ENCODE measurements around the gene ANAPC13. TPM values are rescaled to one million over a fixed set of nuclear protein-coding genes. Genes with fewer than 3 reads are reported as not detected.

ANAPC13 gene
- total and polyA plus RNA-seq, 2 of the 13 experiments (the other 11 are each of a cell fraction or from before 2014, with no cell fraction given) = 48.7 to 69.1 TPM

DNA sequence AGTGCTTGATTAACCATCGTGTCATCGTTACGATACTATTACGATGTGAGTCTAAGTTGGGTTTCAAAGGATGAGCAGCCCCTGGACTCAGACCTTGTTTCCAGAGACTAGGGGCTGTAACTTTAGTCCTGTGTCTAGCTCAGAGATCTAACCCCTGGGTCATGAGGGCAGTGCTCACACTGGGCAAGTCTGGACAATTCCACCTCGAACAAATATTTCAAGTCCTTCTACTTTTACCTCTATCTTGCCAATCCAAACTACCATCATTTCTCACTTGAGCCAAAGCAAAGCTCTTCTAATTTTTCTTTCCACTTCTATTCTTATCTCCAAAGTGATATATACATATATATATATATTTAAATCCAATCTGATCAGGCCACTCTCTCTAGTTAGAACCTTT lies 10.8 kb downstream of the ANAPC13 start:
- Histone ChIP-seq H3K79me2 (ENCODE audit: insufficient read depth, low read length) (no peaks in the 10 kb centered on the region), H3K36me3 (replicated peaks in 1 of 2; ENCODE audit: control insufficient read depth in 1 of 2, insufficient read depth in 2 of 2, low read length in 2 of 2) (peaks cover 0 to 31% of the 10 kb centered on the region in 2 experiments; a peak in 4 of 5 replicates), H2AFZ (ENCODE audit: low read length) (no peak overlapping the region), H3K4me3 (replicated peaks in 1 of 3; ENCODE audit: insufficient read depth in 1 of 3, low read depth in 2 of 3, low read length in 3 of 3) (no peak overlapping the region), H4K20me1 (ENCODE audit: insufficient read depth, low read length) (no peaks in the 10 kb centered on the region), H3K9ac (ENCODE audit: insufficient read depth, low read depth, low read length) (no peak overlapping the region), H3K27me3 (ENCODE audit: control insufficient read depth in 1 of 2, insufficient read depth in 2 of 2, low read length in 2 of 2) (no peaks in the 10 kb centered on the region), H3K9me3 (ENCODE audit: low read length) (no peaks in the 10 kb centered on the region), H3K4me1 (ENCODE audit: insufficient read depth, low read length) (peaks cover 30% of the 10 kb centered on the region), H3K4me2 (ENCODE audit: low read depth, low read length) (no peak overlapping the region), H3K27ac (ENCODE audit: extremely low read length, insufficient read depth, low read length) (no peak overlapping the region)
- TF ChIP-seq ZKSCAN5 (CRISPR knock-in tag; IDR thresholded peaks at IDR 0.05) (no peak), GTF2F1 (IDR thresholded peaks at IDR 0.05; ENCODE audit: low read length) (no peak), KDM5A (IDR thresholded peaks at IDR 0.05; ENCODE audit: borderline replicate concordance, low read length) (no peak), ARID2 (CRISPR knock-in tag; IDR thresholded peaks at IDR 0.05; ENCODE audit: borderline replicate concordance) (no peak), EED (CRISPR knock-in tag; IDR thresholded peaks at IDR 0.05) (no peak), SNRNP70 (IDR thresholded peaks at IDR 0.05; ENCODE audit: low read depth, low read length) (no peak), ZNF589 (CRISPR knock-in tag; conservative IDR thresholded peaks at IDR 0.05) (no peak), ZNF432 (CRISPR knock-in tag; IDR thresholded peaks at IDR 0.05; ENCODE audit: borderline replicate concordance) (no peak), ZNF501 (CRISPR knock-in tag; IDR thresholded peaks at IDR 0.05) (no peak), ZSCAN25 (CRISPR knock-in tag; IDR thresholded peaks at IDR 0.05) (no peak), ZNF260 (CRISPR knock-in tag; IDR thresholded peaks at IDR 0.05; ENCODE audit: borderline replicate concordance, low read depth) (no peak), NFYC (CRISPR knock-in tag; IDR thresholded peaks at IDR 0.05) (no peak), ZC3H4 (CRISPR knock-in tag; IDR thresholded peaks at IDR 0.05; ENCODE audit: borderline replicate concordance) (no peak), NRL (CRISPR knock-in tag; IDR thresholded peaks at IDR 0.05; ENCODE audit: borderline replicate concordance) (no peak), ZNF101 (CRISPR knock-in tag; IDR thresholded peaks at IDR 0.05; ENCODE audit: borderline replicate concordance, low read depth) (no peak), ZNF607 (CRISPR knock-in tag; IDR thresholded peaks at IDR 0.05; ENCODE audit: borderline replicate concordance) (no peak), POLR2A (IDR thresholded peaks at IDR 0.05; ENCODE audit: insufficient read depth in 1 of 2, low read depth in 2 of 2, low read length in 2 of 2) (no peak), MTA1 (CRISPR knock-in tag; IDR thresholded peaks at IDR 0.05; ENCODE audit: borderline replicate concordance) (no peak), MTF2 (CRISPR knock-in tag; IDR thresholded peaks at IDR 0.05; ENCODE audit: borderline replicate concordance) (no peak)
- TF ChIP-seq, protein P1, sequence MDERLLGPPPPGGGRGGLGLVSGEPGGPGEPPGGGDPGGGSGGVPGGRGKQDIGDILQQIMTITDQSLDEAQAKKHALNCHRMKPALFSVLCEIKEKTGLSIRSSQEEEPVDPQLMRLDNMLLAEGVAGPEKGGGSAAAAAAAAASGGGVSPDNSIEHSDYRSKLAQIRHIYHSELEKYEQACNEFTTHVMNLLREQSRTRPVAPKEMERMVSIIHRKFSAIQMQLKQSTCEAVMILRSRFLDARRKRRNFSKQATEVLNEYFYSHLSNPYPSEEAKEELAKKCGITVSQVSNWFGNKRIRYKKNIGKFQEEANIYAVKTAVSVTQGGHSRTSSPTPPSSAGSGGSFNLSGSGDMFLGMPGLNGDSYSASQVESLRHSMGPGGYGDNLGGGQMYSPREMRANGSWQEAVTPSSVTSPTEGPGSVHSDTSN (CRISPR knock-in tag; IDR thresholded peaks at IDR 0.05) = no peak
- ATAC-seq (no peak), DNase-seq (ENCODE audit: low spot score) (no peak), FAIRE-seq (peak; percentile 52)
- no TSS peak for BruUV-seq (replicated peaks)
- POLR2A ChIA-PET = interaction anchor here (1.5 kb wide), 1 partner anchor 166 kb away, joined by 4 read pairs; no protein-coding TSS in a partner anchor
- intact Hi-C loops (cut with micrococcal nuclease; ENCODE audit: unreplicated experiment) = loop anchor here (1.0 to 5.0 kb wide), 5 partner anchors 26 to 263 kb away; no protein-coding TSS in a partner anchor
- CTCF ChIA-PET (ENCODE audit: low intra/inter-chr PET ratio, low total read pairs) = interaction anchor here (2.6 kb wide), 1 partner anchor 166 kb away, joined by 48 read pairs; no protein-coding TSS in a partner anchor
- in situ Hi-C loops (cut with HindIII; ENCODE audit: extremely low pct_ligation_motif_present, low pct_unique_long_range_greater_than_20kb) = loop anchor here (5.0 to 10.0 kb wide), 3 partner anchors 103 to 260 kb away; partner anchors contain the start of gene AMOTL2
- WGBS (ENCODE audit: low lambda C conversion rate) = 77% methylated on average over 5 of the region's 5 CpGs

Data from HepG2 (cell line).